ENCODE data around the gene MYADML2. TPM values are rescaled to one million over a fixed set of nuclear protein-coding genes. Genes with fewer than 3 reads are reported as not detected.

Gene MYADML2
- total RNA-seq, 1 donor from 2014 or later: 0.16 TPM

DNA sequence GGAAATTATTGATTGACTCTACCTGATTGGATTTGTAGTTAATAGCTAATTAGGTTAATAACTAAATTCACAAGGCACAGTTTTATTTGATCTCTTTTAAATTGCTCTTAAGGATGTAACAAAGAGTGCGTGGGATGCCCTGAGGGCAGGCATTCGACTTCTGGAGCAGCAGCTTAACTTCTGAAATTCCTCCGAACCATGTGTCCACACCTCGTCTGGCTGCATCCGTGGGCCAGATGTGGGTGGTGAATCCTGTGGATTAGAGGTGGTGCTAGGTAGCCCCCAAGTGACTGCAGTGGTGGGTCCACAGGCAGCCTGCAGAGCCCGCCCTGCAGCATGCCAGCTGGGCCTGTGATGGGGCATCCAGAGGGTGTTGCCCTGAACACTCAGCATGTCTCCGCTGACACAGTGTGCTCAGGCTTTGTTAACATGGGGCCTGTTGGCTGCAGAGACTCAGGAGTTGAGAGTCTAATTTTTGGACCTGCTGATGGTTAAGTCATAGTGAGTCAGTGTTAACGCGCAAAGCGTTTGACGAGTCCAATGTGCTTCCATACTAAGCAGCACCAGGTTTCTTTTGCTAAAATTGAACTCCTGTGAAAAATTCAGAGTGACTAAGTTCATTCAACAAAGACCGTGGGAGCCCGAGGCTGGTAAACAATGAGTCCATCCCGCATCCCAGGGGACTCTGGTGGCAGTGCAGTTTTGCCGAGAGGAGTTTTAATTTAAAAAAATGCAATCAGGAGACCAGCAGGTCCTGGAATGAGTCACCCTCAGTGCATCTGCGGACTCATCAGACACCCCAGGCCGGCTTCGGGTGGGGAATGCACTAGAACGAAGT lies 48.8 kb downstream of the MYADML2 start:
- DNase-seq: peak; percentile 70

GRCh38 chr17:81895400-81895799 lies 51.6 kb downstream of the MYADML2 start:
- DNase-seq: no peak

GRCh38 chr17:81891303-81891552 lies 55.8 kb downstream of the MYADML2 start:
- DNase-seq: no peak

DNA sequence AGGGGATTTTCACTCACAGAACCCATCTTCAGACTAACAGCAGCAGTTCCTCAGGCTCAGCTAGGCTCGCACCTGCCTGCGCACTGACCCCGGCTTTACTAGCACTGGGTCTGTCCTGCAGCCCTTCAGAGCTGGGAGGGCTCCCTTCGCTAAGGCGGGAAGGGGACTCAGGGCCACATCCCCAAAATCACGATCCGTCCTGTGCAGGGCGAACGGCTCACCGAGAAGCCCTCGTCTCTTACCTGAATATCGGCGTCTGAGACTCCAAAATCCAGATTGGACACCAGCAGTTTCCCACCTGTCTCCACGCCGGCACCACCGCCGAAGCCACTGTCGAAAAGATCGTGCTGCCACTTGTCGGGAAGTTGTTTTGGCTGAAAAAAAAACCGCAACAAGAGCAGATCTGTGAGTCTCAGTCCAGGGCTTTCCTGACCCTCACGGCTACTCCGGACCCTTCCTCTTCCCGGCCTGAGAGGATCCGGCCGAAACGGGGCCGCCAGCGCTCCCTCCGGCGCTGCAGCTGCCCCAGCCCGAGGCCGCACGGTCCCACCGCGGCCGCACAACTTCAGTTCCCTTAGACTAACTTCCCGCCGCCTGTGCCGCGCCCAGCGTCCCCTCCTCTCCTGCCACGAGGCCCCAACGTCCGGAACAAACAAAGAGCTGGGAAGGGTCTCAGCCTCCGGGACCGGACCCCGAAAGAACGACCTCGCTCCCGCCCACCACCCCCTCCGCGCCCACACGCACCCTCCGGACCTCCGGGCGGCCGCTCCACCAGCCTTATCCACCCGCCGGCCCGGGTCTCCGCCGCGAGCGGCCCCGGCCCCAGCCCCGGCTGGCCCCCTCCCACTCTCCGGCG lies 56.4 kb downstream of the MYADML2 start:
- DNase-seq: no peak

Other genes with a start within 250 kb of the MYADML2 start
- gene MRPL12, start 243.9 kb downstream of the MYADML2 start, total RNA-seq: 4.7 TPM
- 4.2 TPM for gene SLC25A10, start 234.9 kb downstream of the MYADML2 start, total RNA-seq
- gene GCGR, start 143.1 kb downstream of the MYADML2 start, total RNA-seq: not detected
- gene MCRIP1, start 113.9 kb downstream of the MYADML2 start, total RNA-seq: 85.9 TPM
- not detected for gene PPP1R27, start 112.2 kb downstream of the MYADML2 start, total RNA-seq
- 57.4 TPM for gene P4HB, start 86.7 kb downstream of the MYADML2 start, total RNA-seq
- 22.9 TPM for gene ARHGDIA, start 75.9 kb downstream of the MYADML2 start, total RNA-seq
- gene ALYREF, start 55.6 kb downstream of the MYADML2 start, total RNA-seq: 78.3 TPM
- 43.0 TPM for gene ANAPC11, start 55.5 kb downstream of the MYADML2 start, total RNA-seq
- gene NPB, start 45.0 kb downstream of the MYADML2 start, total RNA-seq: 2.0 TPM
- 24.5 TPM for gene PCYT2, start 35.8 kb downstream of the MYADML2 start, total RNA-seq
- gene SIRT7, start 29.1 kb downstream of the MYADML2 start, total RNA-seq: 8.0 TPM
- gene MAFG, start 19.5 kb downstream of the MYADML2 start, total RNA-seq: 16.5 TPM
- 17.6 TPM for gene PYCR1, start 9.9 kb downstream of the MYADML2 start, total RNA-seq
- 0.31 TPM for gene NOTUM, start 14.0 kb upstream of the MYADML2 start, total RNA-seq
- 11.1 TPM for gene ASPSCR1, start 30.4 kb upstream of the MYADML2 start, total RNA-seq
- gene CENPX, start 75.6 kb upstream of the MYADML2 start, total RNA-seq: 29.2 TPM
- gene LRRC45, start 76.1 kb upstream of the MYADML2 start, total RNA-seq: 14.2 TPM
- 76.0 TPM for gene RAC3, start 84.4 kb upstream of the MYADML2 start, total RNA-seq
- gene DCXR, start 90.5 kb upstream of the MYADML2 start, total RNA-seq: 18.1 TPM
- gene RFNG, start 104.6 kb upstream of the MYADML2 start, total RNA-seq: 14.5 TPM
- gene GPS1, start 104.7 kb upstream of the MYADML2 start, total RNA-seq: 64.4 TPM
- gene DUS1L, start 118.6 kb upstream of the MYADML2 start, total RNA-seq: 21.4 TPM
- 84.1 TPM for gene FASN, start 151.0 kb upstream of the MYADML2 start, total RNA-seq